GM23338 (cell line): Measurements from ENCODE around the gene MYOZ3. TPM values are rescaled to one million over a fixed set of nuclear protein-coding genes. Genes with fewer than 3 reads are reported as not detected.

Experiments used
- ATAC-seq: fragments of 200-7000 bp; cut with Tn5 transposase; 3 replicates; pipeline ENCODE4 v1.9.1; 2020
- DNase-seq: peaks from one replicate; pipeline ENCODE4 v3.0.0-alpha.2; 2015; ENCODE audit warnings: low spot score
- H2AFZ ChIP-seq: fragments of 200-600 bp; sonication (generic); 2 replicates; pipeline ENCODE4 v1.8.0; 2016; ENCODE audit warnings: antibody characterized with exemption, mild to moderate bottlenecking, moderate library complexity
- H3F3A ChIP-seq: fragments of 200-600 bp; sonication (generic); replicated peaks from 2 replicates; pipeline ENCODE4 v1.8.0; 2017; ENCODE audit warnings: antibody characterized with exemption, mixed run types, low read depth
- H3K27ac ChIP-seq: fragments of 200-600 bp; sonication (generic); 2 replicates; pipeline ENCODE4 v1.6.1; 2016; ENCODE audit warnings: low read depth
- H3K27me3 ChIP-seq: fragments of 200-600 bp; sonication (generic); 2 replicates; pipeline ENCODE4 v1.8.0; 2016; ENCODE audit warnings: mild to moderate bottlenecking, mixed run types, moderate library complexity; ENCODE audit not compliant: insufficient read depth
- H3K36me3 ChIP-seq: fragments of 200-600 bp; sonication (generic); 2 replicates; pipeline ENCODE4 v1.8.0; 2016; ENCODE audit warnings: mild to moderate bottlenecking; ENCODE audit not compliant: insufficient read depth
- H3K4me1 ChIP-seq: fragments of 200-600 bp; sonication (generic); 2 replicates; pipeline ENCODE4 v1.8.0; 2016; ENCODE audit warnings: mild to moderate bottlenecking, moderate library complexity; ENCODE audit not compliant: insufficient read depth
- H3K4me2 ChIP-seq: fragments of 200-600 bp; sonication (generic); 2 replicates; pipeline ENCODE4 v1.7.1; 2017; ENCODE audit warnings: mixed run types
- H3K4me3 ChIP-seq: fragments of 200-600 bp; sonication (generic); 2 replicates; pipeline ENCODE4 v1.6.1; 2016; ENCODE audit warnings: mixed run types
- H3K79me2 ChIP-seq: fragments of 200-600 bp; sonication (generic); replicated peaks from 2 replicates; pipeline ENCODE4 v1.8.0; 2017; ENCODE audit warnings: mild to moderate bottlenecking; ENCODE audit not compliant: insufficient read depth
- H3K9me2 ChIP-seq: fragments of 200-600 bp; sonication (generic); 2 replicates; pipeline ENCODE4 v1.8.0; 2017; ENCODE audit not compliant: insufficient read depth
- H4K20me1 ChIP-seq: fragments of 200-600 bp; sonication (generic); replicated peaks from 2 replicates; pipeline ENCODE4 v1.8.0; 2017; ENCODE audit warnings: mild to moderate bottlenecking; ENCODE audit not compliant: insufficient read depth
- H3K27ac Mint-ChIP-seq: 2 replicates; pipeline ENCODE4 v1.8.0; 2020; ENCODE audit warnings: inconsistent platforms, mild to moderate bottlenecking, moderate library complexity, mixed read lengths
- H3K27me3 Mint-ChIP-seq: 3 replicates; pipeline ENCODE4 v1.8.0; 2022; ENCODE audit warnings: low read depth, mild to moderate bottlenecking, moderate library complexity, mixed read lengths, inconsistent platforms; ENCODE audit not compliant: insufficient read depth, poor library complexity
- H3K36me3 Mint-ChIP-seq: 3 replicates; pipeline ENCODE4 v1.8.0; 2021; ENCODE audit warnings: low read depth, mild to moderate bottlenecking, inconsistent platforms, moderate library complexity, mixed read lengths
- H3K4me1 Mint-ChIP-seq: 3 replicates; pipeline ENCODE4 v1.8.0; 2020; ENCODE audit warnings: mild to moderate bottlenecking, inconsistent platforms, mixed read lengths
- H3K4me3 Mint-ChIP-seq: 3 replicates; pipeline ENCODE4 v1.8.0; 2021; ENCODE audit warnings: moderate library complexity, mild to moderate bottlenecking, inconsistent platforms, mixed read lengths
- H3K9me3 Mint-ChIP-seq: 3 replicates; pipeline ENCODE4 v1.8.0; 2020; ENCODE audit warnings: moderate library complexity, mild to moderate bottlenecking, inconsistent platforms, mixed read lengths
- CREB1 ChIP-seq: fragments of 250-450 bp; sonication (Bioruptor Pico); IDR thresholded peaks from 2 replicates; pipeline ENCODE4 v1.5.0; 2020; ENCODE audit warnings: low read depth, mild to moderate bottlenecking, moderate library complexity
- ETS1 ChIP-seq: IDR thresholded peaks from 2 replicates; pipeline ENCODE4 v1.6.1; 2016; ENCODE audit warnings: antibody characterized with exemption
- JUNB ChIP-seq: IDR thresholded peaks from one replicate; pipeline ENCODE4 v1.6.1; 2016; ENCODE audit warnings: antibody characterized with exemption; ENCODE audit not compliant: unreplicated experiment
- NANOG ChIP-seq: IDR thresholded peaks from 2 replicates; pipeline ENCODE4 v1.6.1; 2016; ENCODE audit warnings: antibody characterized with exemption, borderline replicate concordance
- POLR2AphosphoS5 ChIP-seq: IDR thresholded peaks from 2 replicates; pipeline ENCODE4 v1.6.1; 2016; ENCODE audit warnings: antibody characterized with exemption, low read depth
- STAT1 ChIP-seq: IDR thresholded peaks from one replicate; pipeline ENCODE4 v1.6.1; 2016; ENCODE audit warnings: antibody characterized with exemption; ENCODE audit not compliant: unreplicated experiment
- ZNF114 ChIP-seq: fragments of 250-450 bp; sonication (Bioruptor Pico); IDR thresholded peaks from 2 replicates; pipeline ENCODE4 v1.5.0; 2020; ENCODE audit warnings: mild to moderate bottlenecking, moderate library complexity
- ZNF462 ChIP-seq: fragments of 250-450 bp; sonication (Bioruptor Pico); IDR thresholded peaks from 2 replicates; pipeline ENCODE4 v1.5.0; 2020; ENCODE audit warnings: mild to moderate bottlenecking, moderate library complexity
- polyA plus RNA-seq: library from polyadenylated mRNA; unstranded; fragments of >200 nt; fragmentation: Nextera tagmentation; extraction: Ambion mirVana; gene quantifications from 2 replicates; pipeline ENCODE4 v1.2.1, GENCODE V29; 2016
- total RNA-seq: library from RNA; depleted of rRNA; stranded (reverse); fragments of >200 nt; shearing (Covaris generic); gene quantifications from 2 replicates; pipeline ENCODE4 v1.2.3, GENCODE V29; 2014

The MYOZ3 gene
- total and polyA plus RNA-seq, 2 experiments from 2014 or later: 12.7 to 13.8 TPM

- no peak for TF ChIP-seq ETS1
- TF ChIP-seq STAT1: no peak
- no peak for TF ChIP-seq ZNF462
Measured at GRCh38 chr5:150630461-150631325, 30.4 kb upstream of the MYOZ3 start (continued).

DNA sequence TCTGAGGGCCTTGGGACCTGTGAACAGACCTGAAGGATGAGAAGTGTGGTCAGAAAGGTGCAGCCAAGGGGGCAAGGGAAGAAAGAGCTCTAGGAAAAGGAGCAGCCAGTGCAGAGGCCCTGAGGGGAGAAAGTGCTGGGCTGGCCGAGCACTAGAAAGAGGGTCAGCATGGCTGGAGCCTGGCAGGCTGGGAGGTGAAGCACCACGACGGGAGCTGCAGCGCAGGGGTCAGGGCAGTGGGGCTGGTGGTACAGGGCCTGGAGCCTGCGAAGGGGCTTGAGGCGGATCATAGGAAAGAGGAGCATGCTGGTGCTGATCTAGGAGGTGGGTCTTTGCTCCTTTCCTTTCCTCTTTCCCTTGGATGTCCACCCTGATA, 29.7 kb upstream of the MYOZ3 start:
- no peaks in the 10 kb centered on the region for H3K36me3 ChIP-seq
- H4K20me1 ChIP-seq: no peaks in the 10 kb centered on the region
- H3F3A ChIP-seq: no peaks in the 10 kb centered on the region
- H3K79me2 ChIP-seq: no peaks in the 10 kb centered on the region
- H3K4me1 ChIP-seq: no peaks in the 10 kb centered on the region
- no peaks in the 10 kb centered on the region for H3K9me3 Mint-ChIP-seq
- no peak overlapping the region for H3K4me2 ChIP-seq
- DNase-seq (no peak), ATAC-seq (no peak)
- no peak overlapping the region for H3K4me3 Mint-ChIP-seq
- peaks cover 13% of the 10 kb centered on the region for H3K27me3 Mint-ChIP-seq
- H3K27me3 ChIP-seq: no peaks in the 10 kb centered on the region
- H3K9me2 ChIP-seq: no peaks in the 10 kb centered on the region
- H3K4me3 ChIP-seq: no peak overlapping the region
- H3K27ac Mint-ChIP-seq: no peak overlapping the region
- H3K36me3 Mint-ChIP-seq: no peaks in the 10 kb centered on the region; the same call in 2 of the 3 replicates
- no peak overlapping the region for H3K27ac ChIP-seq
- H2AFZ ChIP-seq: no peak overlapping the region
- H3K4me1 Mint-ChIP-seq: no peaks in the 10 kb centered on the region; the same call in 2 of the 3 replicates
- TF ChIP-seq JUNB (no peak), NANOG (no peak), POLR2AphosphoS5 (no peak), STAT1 (no peak), CREB1 (CRISPR knock-in tag) (no peak), ZNF114 (CRISPR knock-in tag) (no peak), ZNF462 (no peak)
